Measurements from ENCODE around the gene R3HDM4. TPM values are rescaled to one million over a fixed set of nuclear protein-coding genes. Genes with fewer than 3 reads are reported as not detected.
A peak's percentile ranks its signal among the peaks of the same experiment; 100 is the strongest.

The R3HDM4 gene
- total and polyA plus RNA-seq, 9 of the 15 experiments (the other 6 are each of a cell fraction or from before 2014, with no cell fraction given): 3.2 to 154 (median 59.0) TPM

- TF ChIP-seq TEAD1 (CRISPR knock-in tag; IDR thresholded peaks at IDR 0.05): no peak
- TF ChIP-seq CHAMP1 (IDR thresholded peaks at IDR 0.05): no peak
- TF ChIP-seq ZNF436 (CRISPR knock-in tag; IDR thresholded peaks at IDR 0.05): no peak
- no peak for TF ChIP-seq KDM5B (IDR thresholded peaks at IDR 0.05; ENCODE audit: insufficient replicate concordance, low read depth, low read length)
- TF ChIP-seq ZNF41 (CRISPR knock-in tag; conservative IDR thresholded peaks at IDR 0.05): no peak
- 0 out of 3 replicates have a peak, but pooled peaks of 1 of the 2 experiments have one; percentile 21 for TF ChIP-seq CBX3 (IDR thresholded peaks at IDR 0.05; ENCODE audit: borderline replicate concordance in 1 of 2, low read length in 2 of 2)
- 0 out of 2 replicates have a peak, but pooled peaks have one; percentile 29 for TF ChIP-seq FOXP1 (CRISPR knock-in tag; IDR thresholded peaks at IDR 0.05)
- no peak for TF ChIP-seq SLC30A9 (CRISPR knock-in tag; IDR thresholded peaks at IDR 0.05)
- TF ChIP-seq CBX2 (IDR thresholded peaks at IDR 0.05; ENCODE audit: insufficient read depth, low read length, poor library complexity, severe bottlenecking): no peak
- TF ChIP-seq KLF1 (tag; IDR thresholded peaks at IDR 0.05): no peak
- no peak for TF ChIP-seq TFE3 (CRISPR knock-in tag; IDR thresholded peaks at IDR 0.05)
- no peak for TF ChIP-seq ZBTB8A (IDR thresholded peaks at IDR 0.05; ENCODE audit: partially characterized antibody)
- TF ChIP-seq IRF9 (tag; IDR thresholded peaks at IDR 0.05): no peak
- TF ChIP-seq TSHZ1 (CRISPR knock-in tag; IDR thresholded peaks at IDR 0.05): no peak
- TF ChIP-seq VEZF1 (CRISPR knock-in tag; IDR thresholded peaks at IDR 0.05): no peak
- no peak for TF ChIP-seq POLR3G (IDR thresholded peaks at IDR 0.05; ENCODE audit: extremely low read depth, insufficient read length, insufficient replicate concordance)
Observed at GRCh38 chr19:911197-912033, 1.6 kb downstream of the R3HDM4 start (continued).

Data from K562 (cell line).